ENCODE measurements around the gene MAPK7.

DNA sequence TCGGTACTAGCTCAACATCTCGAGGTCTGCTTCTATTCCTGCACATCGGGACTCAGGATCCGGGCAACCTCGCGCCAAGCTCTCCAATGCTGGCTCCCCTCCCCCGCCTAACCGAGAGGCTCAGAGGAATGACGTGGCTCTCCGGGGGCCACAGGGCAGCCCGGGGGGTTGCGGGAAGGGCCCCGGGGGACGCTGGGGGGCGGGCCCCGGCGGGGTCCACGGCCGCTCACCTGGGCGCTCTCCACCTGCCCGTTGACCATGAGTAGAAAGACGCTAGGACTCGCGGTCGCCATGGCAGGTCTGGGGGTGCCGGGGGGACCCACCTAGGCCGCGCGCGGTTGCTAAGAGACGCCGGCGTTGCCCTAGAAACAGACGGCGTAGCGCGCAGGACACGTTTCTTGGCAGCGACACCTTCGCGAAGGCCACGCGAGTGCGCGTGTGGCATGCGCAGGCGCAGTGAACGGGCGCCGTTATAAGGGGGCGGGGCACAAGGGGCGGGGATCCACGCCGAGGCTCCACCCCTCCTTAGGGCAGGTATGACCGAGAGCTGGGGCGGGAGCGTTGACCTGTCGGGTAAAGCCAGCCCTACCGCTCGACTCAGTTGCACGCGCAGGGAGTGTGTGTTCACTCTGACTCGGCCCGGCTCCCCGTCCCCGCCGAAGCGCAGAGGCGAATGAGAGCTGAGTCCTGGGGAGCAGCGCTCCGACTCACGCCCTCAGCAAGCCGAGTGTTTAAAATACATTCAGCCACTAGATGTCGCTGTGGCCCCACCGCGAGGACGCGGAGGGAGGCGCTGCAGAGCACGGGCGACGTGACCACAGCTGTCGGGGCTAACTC lies 15.8 kb upstream of the MAPK7 start, which contains the start of gene B9D1:
- TF ChIP-seq, protein P1, sequence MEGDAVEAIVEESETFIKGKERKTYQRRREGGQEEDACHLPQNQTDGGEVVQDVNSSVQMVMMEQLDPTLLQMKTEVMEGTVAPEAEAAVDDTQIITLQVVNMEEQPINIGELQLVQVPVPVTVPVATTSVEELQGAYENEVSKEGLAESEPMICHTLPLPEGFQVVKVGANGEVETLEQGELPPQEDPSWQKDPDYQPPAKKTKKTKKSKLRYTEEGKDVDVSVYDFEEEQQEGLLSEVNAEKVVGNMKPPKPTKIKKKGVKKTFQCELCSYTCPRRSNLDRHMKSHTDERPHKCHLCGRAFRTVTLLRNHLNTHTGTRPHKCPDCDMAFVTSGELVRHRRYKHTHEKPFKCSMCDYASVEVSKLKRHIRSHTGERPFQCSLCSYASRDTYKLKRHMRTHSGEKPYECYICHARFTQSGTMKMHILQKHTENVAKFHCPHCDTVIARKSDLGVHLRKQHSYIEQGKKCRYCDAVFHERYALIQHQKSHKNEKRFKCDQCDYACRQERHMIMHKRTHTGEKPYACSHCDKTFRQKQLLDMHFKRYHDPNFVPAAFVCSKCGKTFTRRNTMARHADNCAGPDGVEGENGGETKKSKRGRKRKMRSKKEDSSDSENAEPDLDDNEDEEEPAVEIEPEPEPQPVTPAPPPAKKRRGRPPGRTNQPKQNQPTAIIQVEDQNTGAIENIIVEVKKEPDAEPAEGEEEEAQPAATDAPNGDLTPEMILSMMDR (IDR thresholded peaks at IDR 0.05) = peak in 1 of 3 donors; percentile 96
- no peak for TF ChIP-seq POLR2A (IDR thresholded peaks at IDR 0.05)

Data from lower leg skin (tissue), 3 donors.